IMR-90 (cell line): ENCODE data around the gene CATSPER1. TPM values are rescaled to one million over a fixed set of nuclear protein-coding genes. Genes with fewer than 3 reads are reported as not detected.
A peak's percentile ranks its signal among the peaks of the same experiment; 100 is the strongest.

Source experiments
- ATAC-seq: fragments of 200-7000 bp; cut with Tn5 transposase; 2 replicates; pipeline ENCODE4 v1.9.1; 2020; ENCODE audit warnings: low read depth, mild to moderate bottlenecking, moderate library complexity
- BruUV-seq: library from RNA; stranded (reverse); fragments of 400-500 nt; replicated peaks from 2 replicates; lab custom pipeline; 2021; lab: Mats Ljungman, UMichigan
- CTCF ChIA-PET: fragments of 300-600 bp; formaldehyde crosslinking; extraction: SDS; loops from one replicate; lab custom pipeline; 2021; ENCODE audit warnings: antibody characterized with exemption; lab: Yijun Ruan, JAX
- POLR2A ChIA-PET: fragments of 300-600 bp; sonication (Branson Sonifier 250); formaldehyde crosslinking; loops from one replicate; lab custom pipeline; 2022; ENCODE audit warnings: antibody characterized with exemption; ENCODE audit not compliant: unreplicated experiment; lab: Charles Lee
- DNase-seq: peaks from one replicate; pipeline ENCODE4 v3.0.0; 2013
- H2AFZ ChIP-seq: replicated peaks from 2 replicates; pipeline ENCODE3; 2013; ENCODE audit warnings: low read length, mild to moderate bottlenecking; ENCODE audit not compliant: poor library complexity
- H2AK5ac ChIP-seq: 2 replicates; pipeline ENCODE4 v1.6.1; 2013; ENCODE audit warnings: low read depth, low read length, inconsistent platforms
- H2AK9ac ChIP-seq: replicated peaks from 2 replicates; pipeline ENCODE3; 2013; ENCODE audit warnings: mild to moderate bottlenecking, low read depth, low read length, moderate library complexity; ENCODE audit not compliant: poor library complexity
- H2BK120ac ChIP-seq: 2 replicates; pipeline ENCODE4 v1.6.1; 2013; ENCODE audit warnings: low read depth, low read length, inconsistent platforms
- H2BK15ac ChIP-seq: 3 replicates; pipeline ENCODE4 v1.6.1; 2013; ENCODE audit warnings: low read depth, low read length, inconsistent platforms
- H2BK20ac ChIP-seq: 2 replicates; pipeline ENCODE4 v1.6.1; 2013; ENCODE audit warnings: low read depth, mild to moderate bottlenecking, inconsistent platforms, low read length, moderate library complexity
- H2BK5ac ChIP-seq: 2 replicates; pipeline ENCODE4 v1.6.1; 2013; ENCODE audit warnings: mild to moderate bottlenecking, low read depth, low read length, inconsistent platforms; ENCODE audit not compliant: poor library complexity, severe bottlenecking
- H3K14ac ChIP-seq: replicated peaks from 2 replicates; pipeline ENCODE4 v1.6.1; 2013; ENCODE audit warnings: low read depth, low read length, inconsistent platforms
- H3K18ac ChIP-seq: 2 replicates; pipeline ENCODE4 v1.6.1; 2013; ENCODE audit warnings: low read depth, low read length, control low read depth
- H3K23ac ChIP-seq: 2 replicates; pipeline ENCODE4 v1.6.1; 2013; ENCODE audit warnings: low read depth, low read length, inconsistent platforms
- H3K27ac ChIP-seq: 2 replicates; pipeline ENCODE4 v1.5.1; 2013; ENCODE audit warnings: mild to moderate bottlenecking, control low read depth, low read length; ENCODE audit not compliant: insufficient read depth
- H3K27me3 ChIP-seq: 2 replicates; pipeline ENCODE4 v1.6.1; 2013; ENCODE audit warnings: low read length; ENCODE audit not compliant: control insufficient read depth, insufficient read depth
- H3K36me3 ChIP-seq: 2 replicates; pipeline ENCODE4 v1.6.1; 2013; ENCODE audit warnings: low read length, mixed read lengths; ENCODE audit not compliant: control insufficient read depth, insufficient read depth
- H3K4ac ChIP-seq: 2 replicates; pipeline ENCODE4 v1.6.1; 2013; ENCODE audit warnings: low read depth, low read length, inconsistent platforms
- H3K4me1 ChIP-seq: 2 replicates; pipeline ENCODE4 v1.6.1; 2013; ENCODE audit warnings: low read length, mixed read lengths; ENCODE audit not compliant: control insufficient read depth, insufficient read depth
- H3K4me2 ChIP-seq: 2 replicates; pipeline ENCODE4 v1.6.1; 2013; ENCODE audit warnings: low read depth, mild to moderate bottlenecking, control low read depth, low read length, moderate library complexity
- H3K4me3 ChIP-seq: 2 replicates; pipeline ENCODE4 v1.5.1; 2013; ENCODE audit warnings: low read depth, mild to moderate bottlenecking, control low read depth, low read length, moderate library complexity; ENCODE audit not compliant: insufficient read depth
- H3K56ac ChIP-seq: 2 replicates; pipeline ENCODE4 v1.6.1; 2013; ENCODE audit warnings: low read length, inconsistent platforms; ENCODE audit not compliant: insufficient read depth; ENCODE audit errors: extremely low read depth
- H3K79me1 ChIP-seq, 2 experiments: 2 replicates each; pipeline ENCODE4 v1.6.1; 2013; ENCODE audit warnings: low read length in 2 of 2, inconsistent platforms in 1 of 2, low read depth in 1 of 2
- H3K9ac ChIP-seq: 2 replicates; pipeline ENCODE4 v1.6.1; 2013; ENCODE audit warnings: low read depth, low read length, control low read depth
- H3K9me1 ChIP-seq: 2 replicates; pipeline ENCODE4 v1.6.1; 2013; ENCODE audit warnings: low read length, inconsistent platforms; ENCODE audit not compliant: insufficient read depth
- H3K9me3 ChIP-seq: 2 replicates; pipeline ENCODE4 v1.6.1; 2013; ENCODE audit warnings: low read length; ENCODE audit not compliant: control insufficient read depth, insufficient read depth
- H4K20me1 ChIP-seq: 2 replicates; pipeline ENCODE4 v1.6.1; 2013; ENCODE audit warnings: low read length, inconsistent platforms; ENCODE audit not compliant: insufficient read depth
- H4K5ac ChIP-seq: 2 replicates; pipeline ENCODE4 v1.6.1; 2013; ENCODE audit warnings: mild to moderate bottlenecking, low read depth, low read length, control low read depth
- H4K8ac ChIP-seq, 2 experiments: 2 replicates each; pipeline ENCODE4 v1.6.1; 2013; ENCODE audit warnings: low read depth in 2 of 2, low read length in 2 of 2, control low read depth in 1 of 2, inconsistent platforms in 1 of 2
- H4K91ac ChIP-seq: 2 replicates; pipeline ENCODE4 v1.6.1; 2013; ENCODE audit warnings: low read depth, low read length, inconsistent platforms; ENCODE audit not compliant: insufficient read depth
- FOS ChIP-seq: fragments of 150-350 bp; IDR thresholded peaks from 2 replicates; pipeline ENCODE4 v1.6.1; 2016; ENCODE audit warnings: low read depth, low read length
- MXI1 ChIP-seq: IDR thresholded peaks from 2 replicates; pipeline ENCODE4 v1.6.1; 2012; ENCODE audit warnings: low read depth, mild to moderate bottlenecking, low read length, moderate library complexity, borderline replicate concordance
- POLR2A ChIP-seq: IDR thresholded peaks from 2 replicates; pipeline ENCODE4 v1.6.1; 2012; ENCODE audit warnings: mild to moderate bottlenecking, low read depth, low read length
- whole genome bisulfite sequencing, 2 experiments: methylation state at CpG; one replicate each; pipeline versions ENCODE4 v1.1.5 to v1.1.7; 2013; ENCODE audit warnings: missing lambda C conversion rate in 2 of 2; ENCODE audit not compliant: insufficient read length in 1 of 2; ENCODE audit errors: extremely low coverage in 2 of 2; 5-methylcytosine and 5-hydroxymethylcytosine counted together
- dilution Hi-C: fragments of 300-500 bp; cut with HindIII; formaldehyde crosslinking; loops from one replicate; pipeline ENCODE4 v1.14.3; 2018; ENCODE audit warnings: low sequenced_read_pairs; ENCODE audit not compliant: unreplicated experiment
- in situ Hi-C: fragments of 300-500 bp; cut with MboI; formaldehyde crosslinking; loops from 3 replicates; pipeline ENCODE4 v1.14.3; 2019; ENCODE audit warnings: low sequenced_read_pairs, inconsistent platforms, mixed read lengths
- intact Hi-C: fragments of 100-400 bp; cut with micrococcal nuclease; formaldehyde crosslinking; loops from 2 replicates; pipeline ENCODE4 v1.10.0; 2022
- polyA plus RNA-seq, 3 experiments: library from polyadenylated mRNA; depleted of rRNA; stranded (reverse); fragments of >200 nt; gene quantifications; 2 replicates each; pipeline ENCODE4 v1.2.3, GENCODE V29; 2012; ENCODE audit warnings: low replicate concordance in 1 of 3
- total RNA-seq: library from RNA; depleted of rRNA; stranded (reverse); fragments of >200 nt; gene quantifications from 2 replicates; pipeline ENCODE4 v1.2.3, GENCODE V29; 2012
- TF ChIP-seq, protein P1 (sequence below): fragments of 150-350 bp; IDR thresholded peaks from 2 replicates; pipeline ENCODE4 v1.6.1; 2016; ENCODE audit warnings: low read depth, mild to moderate bottlenecking, low read length, moderate library complexity, borderline replicate concordance

Gene CATSPER1
- total and polyA plus RNA-seq, 2 of the 4 experiments (the other 2 are of a cell fraction): 0.18 to 0.91 TPM

DNA sequence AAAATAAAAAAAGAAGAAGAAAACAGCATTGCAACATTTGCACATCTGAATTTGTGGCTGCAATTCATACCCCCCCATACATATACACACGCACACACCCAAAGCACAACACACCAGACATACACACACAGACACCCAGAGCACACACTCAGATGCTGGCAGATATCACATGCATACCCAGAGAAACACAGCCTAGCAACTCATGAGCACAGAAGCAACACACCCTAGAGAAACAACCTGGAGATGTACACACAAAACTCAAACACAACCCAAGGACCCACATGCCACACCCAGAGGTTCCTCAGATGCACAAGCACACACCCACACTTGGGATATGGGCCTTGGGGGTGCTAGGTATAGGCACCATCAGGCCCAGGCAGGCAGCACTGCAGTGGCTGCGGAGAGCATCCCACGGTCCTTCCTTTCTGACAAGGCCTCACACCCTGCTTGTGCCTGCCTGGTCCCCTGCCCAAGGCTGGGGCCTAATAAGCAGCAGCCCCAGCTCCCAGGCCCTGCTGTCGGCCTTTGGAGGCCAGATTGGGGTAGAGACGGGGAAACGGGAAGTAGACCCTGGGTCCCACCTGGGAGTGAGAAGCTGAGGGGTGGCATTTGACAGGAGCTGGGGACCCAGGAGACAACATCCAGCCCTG lies 11.3 kb downstream of the CATSPER1 start:
- Histone ChIP-seq H3K4me1 (peaks cover 9% of the 10 kb centered on the region), H3K4me3 (no peak overlapping the region), H4K5ac (peak overlapping the region; percentile 23; the same call in 1 of the 2 replicates), H2BK20ac (peak overlapping the region; percentile 88; the same call in 1 of the 2 replicates), H4K20me1 (no peaks in the 10 kb centered on the region; the same call in 1 of the 2 replicates), H3K56ac (no peak overlapping the region; the same call in 1 of the 2 replicates), H2BK15ac (no peak overlapping the region; the same call in 2 of the 3 replicates), H2BK5ac (peak overlapping the region; percentile 31), H3K23ac (peak overlapping the region; percentile 29; the same call in 1 of the 2 replicates), H3K36me3 (no peaks in the 10 kb centered on the region), H3K79me1 (no peaks in the 10 kb centered on the region), H3K9me1 (peaks cover 23% of the 10 kb centered on the region), H4K8ac (peak overlapping the region; percentile 81 to 88), H3K27ac (peak overlapping the region; percentile 2; the same call in 1 of the 2 replicates), H3K18ac (peak overlapping the region; percentile 28; the same call in 1 of the 2 replicates), H4K91ac (peak overlapping the region; percentile 83), H2AK9ac (peak overlapping the region; percentile 93), H2AK5ac (peak overlapping the region; percentile 56; the same call in 1 of the 2 replicates), H3K9ac (no peak overlapping the region), H3K14ac (peak overlapping the region; percentile 72; the same call in 1 of the 2 replicates), H3K9me3 (no peaks in the 10 kb centered on the region), H2BK120ac (peak overlapping the region; percentile 85), H3K4ac (peak overlapping the region; percentile 45), H3K4me2 (no peak overlapping the region), H3K27me3 (peaks cover 13% of the 10 kb centered on the region), H2AFZ (peak overlapping the region; percentile 86)
- TF ChIP-seq FOS (no peak), MXI1 (no peak), POLR2A (no peak)
- TF ChIP-seq, protein P1, sequence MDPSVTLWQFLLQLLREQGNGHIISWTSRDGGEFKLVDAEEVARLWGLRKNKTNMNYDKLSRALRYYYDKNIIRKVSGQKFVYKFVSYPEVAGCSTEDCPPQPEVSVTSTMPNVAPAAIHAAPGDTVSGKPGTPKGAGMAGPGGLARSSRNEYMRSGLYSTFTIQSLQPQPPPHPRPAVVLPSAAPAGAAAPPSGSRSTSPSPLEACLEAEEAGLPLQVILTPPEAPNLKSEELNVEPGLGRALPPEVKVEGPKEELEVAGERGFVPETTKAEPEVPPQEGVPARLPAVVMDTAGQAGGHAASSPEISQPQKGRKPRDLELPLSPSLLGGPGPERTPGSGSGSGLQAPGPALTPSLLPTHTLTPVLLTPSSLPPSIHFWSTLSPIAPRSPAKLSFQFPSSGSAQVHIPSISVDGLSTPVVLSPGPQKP: no peak
- dilution Hi-C loops (no loop called here), intact Hi-C loops (no loop called here), in situ Hi-C loops (no loop called here)
- ChIA-PET POLR2A (no interaction called here), CTCF (no interaction called here)
- 100% methylated on average over 2 of the region's 6 CpGs; no CpG with 5 or more reads in 1 of the 2 experiments for WGBS, 2 experiments
- DNase-seq (no peak), ATAC-seq (peak; percentile 16)
- no TSS peak for BruUV-seq
